PC-9 (cell line): Measurements from ENCODE around the gene LHX4. TPM values are rescaled to one million over a fixed set of nuclear protein-coding genes. Genes with fewer than 3 reads are reported as not detected.

Experiments
- BruUV-seq: library from RNA; stranded (reverse); fragments of 400-500 nt; replicated peaks from 2 replicates; lab custom pipeline; 2021; lab: Mats Ljungman, UMichigan
- CTCF ChIA-PET: fragments of 300-600 bp; sonication (Branson Sonifier 250); formaldehyde crosslinking; loops from one replicate; lab custom pipeline; 2022; ENCODE audit warnings: antibody characterized with exemption; lab: Charles Lee
- POLR2A ChIA-PET: fragments of 300-600 bp; sonication (Branson Sonifier 250); formaldehyde crosslinking; loops from one replicate; lab custom pipeline; 2022; ENCODE audit warnings: antibody characterized with exemption; ENCODE audit not compliant: unreplicated experiment; lab: Charles Lee
- DNase-seq, 2 experiments: peaks; one replicate each; pipeline versions ENCODE4 v3.0.0 to v3.0.0-alpha.2; 2015 to 2022; ENCODE audit warnings: mixed read lengths in 1 of 2
- H2AFZ ChIP-seq: fragments of 200-600 bp; sonication (generic); 2 replicates; pipeline ENCODE4 v1.8.1; 2017; ENCODE audit warnings: antibody characterized with exemption
- H3F3A ChIP-seq: fragments of 200-600 bp; sonication (generic); 2 replicates; pipeline ENCODE4 v1.8.1; 2017; ENCODE audit warnings: antibody characterized with exemption, mild to moderate bottlenecking, low read depth; ENCODE audit not compliant: insufficient read depth
- H3K27ac ChIP-seq: fragments of 200-600 bp; sonication (generic); 2 replicates; pipeline ENCODE4 v1.6.1; 2016; ENCODE audit warnings: mixed run types
- H3K27me3 ChIP-seq: fragments of 200-600 bp; sonication (generic); 2 replicates; pipeline ENCODE4 v1.6.1; 2016; ENCODE audit warnings: low read depth, mixed run types; ENCODE audit not compliant: insufficient read depth
- H3K36me3 ChIP-seq: fragments of 200-600 bp; sonication (generic); 2 replicates; pipeline ENCODE4 v1.6.1; 2016; ENCODE audit warnings: low read depth, mixed run types
- H3K4me1 ChIP-seq: fragments of 200-600 bp; sonication (generic); replicated peaks from 2 replicates; pipeline ENCODE4 v1.6.1; 2016; ENCODE audit warnings: mixed run types; ENCODE audit not compliant: insufficient read depth
- H3K4me2 ChIP-seq: fragments of 200-600 bp; sonication (generic); 2 replicates; pipeline ENCODE4 v1.6.1; 2017; ENCODE audit warnings: mixed run types
- H3K4me3 ChIP-seq: fragments of 200-600 bp; sonication (generic); 2 replicates; pipeline ENCODE4 v1.6.1; 2016; ENCODE audit warnings: mixed run types
- H3K79me2 ChIP-seq: fragments of 200-600 bp; sonication (generic); 2 replicates; pipeline ENCODE4 v1.6.1; 2017; ENCODE audit warnings: low read depth, mixed run types
- H3K9me2 ChIP-seq: fragments of 200-600 bp; sonication (generic); 2 replicates; pipeline ENCODE4 v1.8.1; 2017; ENCODE audit warnings: mild to moderate bottlenecking; ENCODE audit not compliant: insufficient read depth
- H3K9me3 ChIP-seq: fragments of 200-600 bp; sonication (generic); 2 replicates; pipeline ENCODE4 v1.8.1; 2016; ENCODE audit warnings: low read depth; ENCODE audit not compliant: insufficient read depth
- H4K20me1 ChIP-seq: fragments of 200-600 bp; sonication (generic); 2 replicates; pipeline ENCODE4 v1.8.1; 2017; ENCODE audit not compliant: insufficient read depth
- EZH2 ChIP-seq: fragments of 200-600 bp; sonication (generic); IDR thresholded peaks from 2 replicates; pipeline ENCODE4 v1.8.0; 2017; ENCODE audit warnings: antibody characterized with exemption, low read depth
- intact Hi-C: fragments of 100-400 bp; cut with micrococcal nuclease; formaldehyde crosslinking; loops from one replicate; pipeline ENCODE4 v1.10.0; 2022; ENCODE audit not compliant: unreplicated experiment
- total RNA-seq: library from RNA; stranded (reverse); gene quantifications from 2 replicates; pipeline ENCODE4 v1.2.3, GENCODE V29; 2021
- TF ChIP-seq, protein P1 (sequence below): fragments of 200-600 bp; sonication (generic); conservative IDR thresholded peaks from 2 replicates; pipeline ENCODE4 v1.6.1; 2017; ENCODE audit warnings: mixed run types, antibody characterized with exemption, mild to moderate bottlenecking, moderate library complexity

Gene LHX4
- total RNA-seq, 1 experiment from 2014 or later = 0.28 TPM

DNA sequence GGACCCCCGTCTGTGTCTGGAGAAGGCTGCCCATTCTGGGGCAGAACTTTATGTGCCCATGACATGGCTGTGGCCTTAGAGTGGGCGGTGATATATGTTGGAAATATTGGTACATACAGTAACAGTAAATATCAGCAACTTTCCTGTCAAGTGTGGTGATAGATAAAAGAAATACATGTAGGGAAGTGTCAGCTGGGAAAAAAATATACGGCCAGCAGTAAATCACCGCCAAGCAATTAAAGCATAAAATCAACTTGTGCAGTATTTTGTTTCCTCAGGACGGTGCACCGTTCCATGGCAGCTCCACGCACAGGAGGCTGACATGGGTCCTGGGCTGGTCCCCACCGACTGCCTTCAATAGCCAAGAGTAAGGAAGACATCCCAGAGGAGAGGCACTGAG, 27.4 kb downstream of the LHX4 start:
- no peaks in the 10 kb centered on the region for H3K9me2 ChIP-seq
- H3K79me2 ChIP-seq = no peaks in the 10 kb centered on the region
- no peaks in the 10 kb centered on the region for H3K27me3 ChIP-seq
- CTCF ChIA-PET = no interaction called here
- no peak overlapping the region for H3K27ac ChIP-seq
- no peaks in the 10 kb centered on the region for H3K36me3 ChIP-seq
- H3K4me2 ChIP-seq = no peak overlapping the region
- intact Hi-C loops = no loop called here
- H3K4me1 ChIP-seq = no peaks in the 10 kb centered on the region
- no peak for DNase-seq
- H4K20me1 ChIP-seq = no peaks in the 10 kb centered on the region
- H3F3A ChIP-seq = no peaks in the 10 kb centered on the region
- no TSS peak for BruUV-seq
- POLR2A ChIA-PET = no interaction called here
- H3K9me3 ChIP-seq = no peaks in the 10 kb centered on the region
- no peak overlapping the region for H2AFZ ChIP-seq
- H3K4me3 ChIP-seq = no peak overlapping the region
- TF ChIP-seq, protein P1, sequence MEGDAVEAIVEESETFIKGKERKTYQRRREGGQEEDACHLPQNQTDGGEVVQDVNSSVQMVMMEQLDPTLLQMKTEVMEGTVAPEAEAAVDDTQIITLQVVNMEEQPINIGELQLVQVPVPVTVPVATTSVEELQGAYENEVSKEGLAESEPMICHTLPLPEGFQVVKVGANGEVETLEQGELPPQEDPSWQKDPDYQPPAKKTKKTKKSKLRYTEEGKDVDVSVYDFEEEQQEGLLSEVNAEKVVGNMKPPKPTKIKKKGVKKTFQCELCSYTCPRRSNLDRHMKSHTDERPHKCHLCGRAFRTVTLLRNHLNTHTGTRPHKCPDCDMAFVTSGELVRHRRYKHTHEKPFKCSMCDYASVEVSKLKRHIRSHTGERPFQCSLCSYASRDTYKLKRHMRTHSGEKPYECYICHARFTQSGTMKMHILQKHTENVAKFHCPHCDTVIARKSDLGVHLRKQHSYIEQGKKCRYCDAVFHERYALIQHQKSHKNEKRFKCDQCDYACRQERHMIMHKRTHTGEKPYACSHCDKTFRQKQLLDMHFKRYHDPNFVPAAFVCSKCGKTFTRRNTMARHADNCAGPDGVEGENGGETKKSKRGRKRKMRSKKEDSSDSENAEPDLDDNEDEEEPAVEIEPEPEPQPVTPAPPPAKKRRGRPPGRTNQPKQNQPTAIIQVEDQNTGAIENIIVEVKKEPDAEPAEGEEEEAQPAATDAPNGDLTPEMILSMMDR = no peak
- no peak for TF ChIP-seq EZH2

DNA sequence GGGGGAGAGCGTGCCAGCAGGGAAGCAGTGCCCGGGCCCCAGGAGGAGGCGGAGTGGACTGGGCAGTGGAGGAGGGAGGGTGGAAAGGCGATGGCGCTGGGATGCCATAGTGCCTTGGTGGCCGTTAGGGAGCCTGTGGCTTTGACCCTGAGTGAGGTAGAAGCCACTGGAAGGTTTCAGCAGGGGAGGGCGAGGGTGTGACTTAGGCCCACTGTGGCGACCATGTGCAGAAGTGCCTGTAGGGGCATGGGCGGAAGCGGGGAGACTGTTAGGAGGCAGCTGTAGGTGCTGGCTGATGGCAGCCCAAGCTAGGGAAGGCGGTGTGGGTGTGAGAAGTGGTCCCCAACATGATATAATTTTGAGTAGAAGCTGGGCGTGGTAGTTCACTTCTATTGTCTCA, 28.2 kb downstream of the LHX4 start:
- ChIA-PET CTCF (no interaction called here), POLR2A (no interaction called here)
- H4K20me1 ChIP-seq = no peaks in the 10 kb centered on the region
- no peaks in the 10 kb centered on the region for H3K4me1 ChIP-seq
- H3K9me2 ChIP-seq = no peaks in the 10 kb centered on the region
- no peaks in the 10 kb centered on the region for H3F3A ChIP-seq
- no peak overlapping the region for H2AFZ ChIP-seq
- no peaks in the 10 kb centered on the region for H3K36me3 ChIP-seq
- no peak overlapping the region for H3K4me3 ChIP-seq
- no peak overlapping the region for H3K27ac ChIP-seq
- intact Hi-C loops = no loop called here
- no peak overlapping the region for H3K4me2 ChIP-seq
- no peak for DNase-seq
- TF ChIP-seq EZH2 = no peak
- TF ChIP-seq, protein P1 = no peak
- BruUV-seq = no TSS peak
- no peaks in the 10 kb centered on the region for H3K27me3 ChIP-seq
- no peaks in the 10 kb centered on the region for H3K79me2 ChIP-seq
- no peaks in the 10 kb centered on the region for H3K9me3 ChIP-seq

DNA sequence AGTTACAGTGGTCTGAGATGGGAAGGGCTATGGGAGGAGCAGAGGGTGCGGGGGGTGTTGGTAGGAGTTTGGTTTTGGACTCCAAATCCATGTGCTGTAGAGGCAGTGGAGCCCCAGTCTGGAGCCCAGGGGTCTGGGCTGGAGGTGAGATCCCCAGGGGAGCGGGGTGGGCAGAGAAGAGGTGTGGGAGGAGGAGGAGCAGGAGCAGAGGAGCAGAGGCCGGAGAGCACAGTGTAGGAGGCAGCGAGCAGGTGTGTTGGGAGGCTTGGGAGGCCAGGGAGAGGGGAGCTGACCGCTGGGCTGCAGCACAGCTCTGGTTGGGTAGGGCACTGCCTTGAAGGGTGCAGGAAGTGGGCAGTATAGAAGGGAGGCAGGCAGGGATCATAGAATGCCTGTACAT, 28.9 kb downstream of the LHX4 start:
- DNase-seq = no peak
- ChIA-PET CTCF (no interaction called here), POLR2A (no interaction called here)
- intact Hi-C loops = no loop called here
- TF ChIP-seq, protein P1 = no peak
- TF ChIP-seq EZH2 = no peak
- no TSS peak for BruUV-seq
- Histone ChIP-seq H3K4me1 (no peaks in the 10 kb centered on the region), H3K9me2 (no peaks in the 10 kb centered on the region), H3K27me3 (no peaks in the 10 kb centered on the region), H3K4me2 (no peak overlapping the region), H3K36me3 (no peaks in the 10 kb centered on the region), H3K79me2 (no peaks in the 10 kb centered on the region), H2AFZ (no peak overlapping the region), H3K4me3 (no peak overlapping the region), H4K20me1 (no peaks in the 10 kb centered on the region), H3F3A (no peaks in the 10 kb centered on the region), H3K27ac (no peak overlapping the region), H3K9me3 (no peaks in the 10 kb centered on the region)
